Activated naive CD4-positive, alpha-beta T cell treated with Interleukin-2 at 50 U/mL for 16 hours (primary cell): ENCODE data around the gene CHD1L.
"Not testable (repeated sequence)": the region's sequence is repeated elsewhere in the genome, so short reads cannot be mapped to it uniquely, and the experiment has no call there.

Experiments used
- DNase-seq: peaks from one replicate; pipeline ENCODE4 v3.0.0-alpha.2; 2020

The CHD1L gene

DNA sequence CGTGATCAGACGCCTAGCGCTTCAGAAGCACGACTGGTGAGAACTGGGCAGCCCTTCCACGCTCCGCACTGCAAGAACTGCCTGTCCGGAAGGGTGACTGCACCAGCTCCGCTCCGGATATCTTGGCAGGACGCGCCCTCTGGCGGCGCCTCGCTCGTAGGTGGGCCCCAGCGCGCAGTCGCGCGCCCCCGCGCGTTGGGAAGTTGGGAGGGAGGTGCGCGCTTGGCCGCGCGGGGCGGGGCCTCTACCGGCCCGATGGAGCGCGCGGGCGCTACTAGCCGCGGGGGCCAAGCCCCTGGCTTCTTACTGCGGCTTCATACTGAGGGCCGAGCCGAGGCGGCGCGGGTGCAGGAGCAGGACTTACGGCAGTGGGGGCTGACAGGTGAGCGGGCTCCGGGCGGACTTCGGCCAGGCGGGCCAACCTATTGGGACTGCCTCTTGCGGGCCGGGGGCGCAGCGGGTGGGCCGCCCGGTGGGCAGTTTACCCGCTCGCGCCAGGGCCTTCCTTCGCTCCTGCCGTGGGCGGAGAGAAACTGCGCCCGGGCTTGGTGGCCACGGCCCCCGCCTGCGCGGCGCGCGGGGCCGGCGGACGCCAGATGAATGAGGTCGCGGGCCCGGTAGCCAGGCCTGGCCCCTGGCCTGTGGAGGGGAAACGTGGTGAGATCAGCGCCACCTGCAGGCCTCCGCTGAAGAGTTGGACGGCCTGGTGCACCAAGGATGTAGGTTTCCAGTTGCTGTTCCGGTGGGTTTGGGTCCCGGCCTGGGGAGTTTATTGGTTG lies at the start of gene CHD1L:
CHD1L (plus strand) TSS at position 236 of the 779 bp plus-strand sequence; CDS start at position 256, 20 bp downstream.
- peak; percentile 95 for DNase-seq

DNA sequence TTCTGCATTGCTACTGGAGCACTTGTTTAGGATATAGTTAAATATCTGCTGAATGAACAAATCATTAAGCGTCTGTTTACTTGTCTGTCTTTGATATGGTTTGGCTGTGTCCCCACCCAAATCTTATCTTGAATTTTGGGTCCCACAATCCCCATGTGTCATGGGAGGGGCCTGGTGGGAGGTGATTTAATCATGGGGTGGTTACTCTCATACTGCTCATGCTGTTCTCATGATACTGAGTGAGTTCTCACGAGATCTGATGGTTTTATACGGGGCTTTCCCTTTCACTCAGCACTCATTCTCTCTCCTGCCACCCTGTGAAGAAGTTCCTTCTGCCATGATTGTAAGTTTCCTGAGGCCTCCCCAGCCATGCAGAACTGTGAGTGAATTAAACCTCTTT lies 45.2 kb upstream of the CHD1L start:
- not testable (repeated sequence) for DNase-seq

DNA sequence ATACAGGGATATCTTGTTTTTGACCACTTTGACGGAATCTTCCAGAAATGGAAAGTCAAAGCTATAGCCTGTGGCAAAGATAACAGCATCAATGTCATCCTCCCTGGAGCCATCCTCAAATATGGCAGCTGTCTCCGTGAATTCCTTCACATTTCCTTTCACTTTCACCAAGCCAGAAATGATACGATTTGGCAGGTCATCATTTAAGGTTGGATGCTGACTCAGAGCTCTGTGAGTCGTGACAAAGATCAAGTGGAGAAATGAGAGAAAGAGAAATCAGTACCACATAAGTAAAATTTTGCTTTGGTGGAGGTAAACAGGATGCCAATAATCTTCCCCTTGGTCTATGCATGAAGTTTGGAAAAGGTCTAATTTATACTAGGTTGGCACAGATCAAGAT lies 41.2 kb upstream of the CHD1L start:
- DNase-seq: no peak

DNA sequence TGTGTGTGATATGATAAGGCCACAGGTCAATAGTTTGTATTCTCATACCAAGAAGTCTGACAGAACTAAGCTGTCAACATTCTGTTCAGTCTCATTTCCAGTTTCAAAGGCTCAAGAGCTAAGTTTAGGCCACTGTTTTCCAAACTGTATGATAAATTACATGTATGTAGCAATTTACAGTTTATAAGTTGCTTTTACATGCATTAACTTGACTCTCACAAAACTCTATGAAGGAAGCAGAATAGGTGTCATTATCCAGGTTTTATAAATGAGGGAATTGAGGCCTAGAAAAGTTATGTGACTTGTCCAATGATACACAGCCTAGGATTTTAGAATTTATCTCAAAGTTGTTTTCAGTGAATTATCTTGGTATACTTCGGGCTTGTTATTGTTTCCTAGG lies 40.7 kb upstream of the CHD1L start:
- DNase-seq: no peak

DNA sequence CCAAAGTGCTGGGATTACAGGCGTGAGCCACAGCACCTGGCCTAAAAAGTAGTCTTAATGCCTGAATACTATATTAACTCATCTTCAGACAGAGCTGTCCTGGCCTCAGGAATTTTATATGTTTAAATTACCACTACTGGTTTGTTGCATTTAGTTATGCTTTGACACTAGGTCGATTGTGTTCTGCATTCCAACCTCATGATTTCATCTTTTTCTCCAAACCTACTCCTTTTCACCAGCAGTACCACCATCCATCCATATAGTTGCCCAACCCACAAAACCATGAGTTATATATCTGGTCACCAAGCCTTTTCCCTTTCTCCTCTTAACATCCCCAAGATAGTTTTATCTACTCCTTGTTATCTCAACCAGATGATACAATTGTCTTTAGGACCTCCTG lies 39.9 kb upstream of the CHD1L start:
- DNase-seq: no peak

DNA sequence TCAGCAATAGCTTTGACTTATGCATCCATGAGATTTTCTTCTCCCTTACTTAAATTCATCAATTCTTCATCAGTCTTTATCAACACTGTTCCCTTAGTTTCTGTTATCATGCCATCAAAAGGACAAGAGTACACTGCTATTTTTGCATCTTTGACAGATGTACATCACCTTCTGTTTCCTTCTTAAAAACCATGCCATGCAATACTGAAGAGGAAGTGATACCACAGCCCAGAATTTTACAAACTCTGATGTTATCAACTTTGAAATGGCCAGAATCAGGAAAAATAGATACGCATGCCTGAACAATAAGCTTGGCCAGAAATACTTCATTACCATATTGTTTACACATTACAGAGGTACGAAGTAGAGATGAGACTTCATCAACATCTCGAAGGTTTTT lies 38.4 kb upstream of the CHD1L start:
- no peak for DNase-seq

DNA sequence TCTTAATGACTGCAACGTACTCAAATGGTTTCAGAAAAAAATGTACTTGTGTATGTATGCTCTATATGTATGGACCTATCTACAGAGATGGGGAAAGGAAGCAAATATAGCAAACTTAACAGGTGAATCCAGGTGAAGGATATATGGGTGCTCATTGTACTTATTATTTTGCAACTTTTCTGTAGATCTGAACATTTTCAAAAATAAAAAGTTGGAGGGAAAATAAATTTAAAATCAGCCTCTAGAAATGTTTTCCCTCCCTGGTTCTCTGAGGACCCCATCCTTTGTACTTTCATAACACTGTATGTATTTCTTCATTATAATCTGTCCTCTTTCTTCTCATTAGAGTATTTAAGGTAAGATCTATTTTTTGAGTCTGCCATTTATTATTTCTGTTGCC lies 35.3 kb upstream of the CHD1L start:
- no peak for DNase-seq

DNA sequence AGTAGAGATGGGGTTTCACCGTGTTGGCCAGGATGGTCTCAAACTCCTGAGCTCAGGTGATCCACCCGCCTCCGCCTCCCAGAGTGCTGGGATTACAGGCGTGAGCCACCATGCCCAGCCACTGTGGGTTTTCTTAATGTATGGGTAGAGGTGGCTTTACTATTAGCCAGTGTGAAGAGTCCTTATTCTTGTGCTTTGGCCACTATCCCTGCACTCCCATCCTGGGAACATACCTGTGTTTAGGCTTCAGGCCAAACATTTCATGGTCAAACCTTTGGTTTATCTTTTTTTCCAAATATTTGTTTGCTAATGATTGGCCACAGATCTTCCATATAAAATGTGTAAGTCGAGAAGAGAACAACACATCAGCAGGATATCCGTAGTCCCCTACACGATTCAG lies 33.9 kb upstream of the CHD1L start:
- DNase-seq: no peak

DNA sequence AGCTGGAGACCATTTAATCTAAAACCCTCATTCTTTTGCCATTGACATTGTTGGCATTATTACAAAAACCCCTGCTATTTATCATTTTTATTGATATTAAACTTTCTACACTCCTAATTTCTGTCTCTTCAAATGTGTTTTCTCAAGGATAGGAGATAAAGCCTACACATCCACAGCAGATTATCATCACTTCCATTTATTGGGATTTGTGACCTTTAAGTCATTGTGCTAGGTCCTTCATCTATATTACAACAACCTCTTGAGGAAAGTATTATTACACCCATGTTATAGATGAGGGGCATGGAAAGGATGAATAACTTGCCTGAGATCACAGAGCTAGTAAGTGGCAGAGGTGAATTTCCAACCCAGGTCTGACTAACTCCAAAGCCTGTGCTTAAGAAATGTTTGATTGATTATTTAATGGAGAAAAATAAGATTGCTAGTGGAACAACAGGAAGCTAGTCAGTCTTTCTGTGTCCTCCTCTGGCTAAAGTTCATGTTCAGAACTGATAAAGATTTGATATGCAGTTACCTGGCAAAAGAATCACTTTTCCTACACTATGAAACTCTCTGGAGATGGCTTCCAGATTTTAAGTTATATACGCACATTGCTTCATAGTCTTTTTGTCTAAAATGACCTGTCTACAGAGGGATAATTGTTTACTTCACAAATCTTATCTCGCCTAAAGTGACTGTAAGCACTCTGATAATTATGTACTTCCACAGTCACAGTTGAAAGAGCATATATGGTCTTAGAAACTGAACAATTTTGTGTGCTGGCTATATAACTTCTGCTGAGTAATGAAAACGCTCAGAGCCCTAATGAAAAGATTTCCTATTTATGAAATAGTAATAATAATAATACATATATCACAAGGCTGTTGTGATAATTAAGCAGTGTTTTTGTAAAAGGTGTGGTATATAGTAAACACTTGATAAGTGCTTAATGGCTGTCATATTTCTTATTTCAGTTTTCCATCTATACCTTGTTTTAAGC lies 32.4 kb upstream of the CHD1L start:
- no peak for DNase-seq

DNA sequence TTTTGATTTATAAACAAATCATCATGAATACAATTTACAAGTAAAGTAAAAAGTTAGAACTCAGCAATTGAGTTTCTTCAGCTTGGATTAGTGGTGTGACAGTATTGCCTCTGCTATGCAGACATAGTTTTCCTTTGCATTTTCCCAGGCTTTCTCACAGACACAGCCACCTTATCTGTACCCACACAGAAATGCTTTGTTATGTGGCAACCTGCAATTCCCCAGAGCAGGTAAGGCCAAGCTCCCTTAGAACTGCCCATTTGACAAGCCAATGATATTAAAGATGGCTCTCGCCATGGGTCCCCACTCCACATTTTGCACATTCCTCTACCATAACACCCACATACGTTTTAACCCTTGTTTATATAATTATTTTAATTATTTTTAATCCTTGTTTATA lies 31.5 kb upstream of the CHD1L start:
- DNase-seq: no peak

DNA sequence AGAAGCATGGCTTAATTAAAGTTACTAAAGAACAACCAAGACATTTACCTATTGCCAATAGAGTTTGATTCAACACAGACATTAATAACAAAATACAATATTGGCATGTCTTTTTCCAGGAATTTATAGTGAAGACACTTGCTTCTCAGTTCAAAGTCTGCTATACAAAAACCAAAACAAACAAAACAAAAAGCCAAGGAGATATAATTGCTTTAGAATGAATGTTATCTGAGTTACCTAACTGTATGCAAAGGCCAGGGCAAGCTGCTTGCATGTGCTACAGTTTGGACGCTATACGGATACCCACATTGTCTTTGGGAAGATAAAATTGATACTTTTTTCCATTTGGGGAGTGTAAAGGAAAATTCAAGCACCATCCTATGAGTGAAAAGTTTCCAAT lies 30.9 kb upstream of the CHD1L start:
- DNase-seq: no peak

DNA sequence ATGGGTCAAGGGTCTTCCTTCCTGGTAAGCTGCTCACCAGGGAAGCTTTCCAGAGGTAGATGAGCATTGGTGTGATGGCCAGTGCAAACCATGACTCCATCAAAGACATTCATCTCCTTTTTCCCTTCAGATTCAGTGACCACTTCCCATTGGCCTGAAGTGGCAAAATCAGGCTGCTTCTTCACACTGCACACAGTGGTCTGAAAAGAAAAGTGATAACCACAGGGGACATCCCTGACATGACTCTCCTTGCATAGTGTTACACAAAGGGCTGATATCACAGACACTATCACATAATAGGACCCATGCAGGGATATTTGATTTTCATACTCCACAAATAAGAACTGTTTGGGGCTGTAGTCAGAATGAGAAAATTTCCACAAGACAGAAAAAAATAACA lies 29.2 kb upstream of the CHD1L start:
- DNase-seq: no peak

DNA sequence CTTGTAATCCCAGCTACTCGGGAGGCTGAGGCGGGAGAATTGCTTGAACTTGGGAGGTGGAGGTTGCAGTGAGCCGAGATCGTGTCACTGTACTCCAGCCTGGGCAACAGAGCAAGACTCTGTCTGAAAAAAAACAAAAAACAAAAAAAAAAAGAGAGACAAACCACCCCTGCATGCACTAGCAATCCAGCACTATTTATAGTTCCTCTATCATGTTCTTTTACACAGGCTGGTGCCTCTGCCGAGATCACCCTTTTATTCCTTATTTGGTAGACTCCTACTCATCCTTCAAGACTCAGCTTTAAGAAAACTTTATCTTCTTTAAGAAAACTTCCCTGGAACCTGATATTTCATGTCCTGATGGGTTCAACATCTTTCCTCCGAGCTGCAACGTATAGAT lies 28.2 kb upstream of the CHD1L start:
- DNase-seq: no peak

DNA sequence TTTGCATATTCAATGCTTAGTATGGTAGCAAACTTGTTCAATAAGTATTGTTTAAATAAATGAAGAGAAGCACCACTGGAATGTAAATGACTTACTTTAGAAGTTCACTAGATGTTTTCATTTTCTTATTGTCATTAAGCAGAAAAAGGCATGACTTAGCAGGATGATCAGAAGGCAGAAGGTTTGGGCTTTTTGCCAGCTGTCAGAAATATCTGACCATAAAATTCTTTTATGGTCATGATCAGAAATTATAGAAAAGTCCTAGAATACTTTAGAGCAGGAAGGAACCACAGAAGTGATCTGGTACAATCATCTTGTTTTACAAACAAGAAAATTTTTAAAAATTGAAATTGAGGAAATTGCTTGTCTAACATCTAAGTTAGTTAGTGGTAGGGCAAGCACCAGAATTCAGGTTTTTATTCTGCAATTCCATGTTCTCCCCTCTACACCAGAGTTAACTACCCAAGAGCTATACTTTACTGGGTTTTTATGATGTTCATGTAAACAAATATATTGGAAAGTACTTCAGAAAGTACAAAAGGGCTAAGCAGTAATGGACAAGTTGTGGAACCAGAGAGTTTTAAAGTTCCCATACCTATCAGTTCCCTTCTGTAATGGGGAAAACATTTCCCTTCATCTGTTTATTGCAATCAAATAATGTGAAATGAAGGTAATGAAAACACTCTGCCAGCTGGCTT lies 27.5 kb upstream of the CHD1L start:
- no peak for DNase-seq

DNA sequence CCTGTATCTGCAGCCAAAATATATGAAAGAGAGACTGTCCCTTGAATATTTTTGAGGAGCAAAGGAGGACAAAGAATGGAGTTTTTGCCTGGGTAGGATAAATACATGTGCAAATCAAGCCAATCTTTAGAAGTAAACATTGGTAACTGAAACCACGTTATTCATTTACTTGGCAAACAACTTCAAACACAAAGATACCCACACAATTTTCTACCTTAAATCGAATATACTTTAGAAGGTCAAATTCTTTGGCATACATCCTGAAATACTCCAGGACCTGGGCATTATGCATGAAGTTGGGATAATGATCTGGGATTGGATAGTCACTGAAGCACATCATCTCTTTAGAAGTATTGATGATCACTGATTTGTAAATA lies 27.0 kb upstream of the CHD1L start:
- DNase-seq: no peak

DNA sequence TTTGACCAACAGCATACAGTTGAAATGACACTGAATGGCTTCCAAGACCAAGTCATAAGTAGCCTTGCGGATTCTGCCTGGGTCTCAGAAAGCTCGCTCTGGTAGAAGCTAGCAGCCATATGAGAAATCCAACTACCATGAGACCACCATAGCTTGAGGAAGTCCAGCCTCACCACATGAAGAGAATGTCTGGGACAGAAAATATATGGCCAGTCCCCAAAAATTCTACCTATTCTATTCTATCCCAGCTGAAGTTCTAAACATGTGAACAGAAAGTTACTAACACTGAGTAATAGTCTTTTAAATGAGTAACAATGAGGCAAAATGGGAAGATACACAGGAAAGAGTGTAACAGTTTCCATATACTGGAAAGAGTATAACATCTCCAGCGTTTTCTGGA lies 26.4 kb upstream of the CHD1L start:
- DNase-seq: no peak

DNA sequence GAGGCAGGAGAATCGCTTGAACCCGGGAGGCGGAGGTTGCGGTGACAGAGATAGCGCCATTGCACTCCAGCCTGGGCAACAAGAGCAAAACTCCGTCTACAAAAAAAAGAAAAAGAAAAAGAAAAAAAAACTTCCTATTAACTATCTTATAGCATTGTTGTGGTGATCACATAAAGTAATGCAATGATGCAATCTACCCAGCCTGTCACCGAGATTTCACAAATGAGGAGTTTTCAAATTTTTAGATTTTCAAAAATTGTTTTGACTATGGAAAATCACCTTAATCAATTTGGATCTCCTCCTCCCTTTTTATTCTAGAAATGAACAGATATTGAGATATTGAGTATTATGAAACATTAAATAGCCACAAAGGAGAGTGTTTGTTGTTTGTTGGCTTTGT lies 25.3 kb upstream of the CHD1L start:
- no peak for DNase-seq

DNA sequence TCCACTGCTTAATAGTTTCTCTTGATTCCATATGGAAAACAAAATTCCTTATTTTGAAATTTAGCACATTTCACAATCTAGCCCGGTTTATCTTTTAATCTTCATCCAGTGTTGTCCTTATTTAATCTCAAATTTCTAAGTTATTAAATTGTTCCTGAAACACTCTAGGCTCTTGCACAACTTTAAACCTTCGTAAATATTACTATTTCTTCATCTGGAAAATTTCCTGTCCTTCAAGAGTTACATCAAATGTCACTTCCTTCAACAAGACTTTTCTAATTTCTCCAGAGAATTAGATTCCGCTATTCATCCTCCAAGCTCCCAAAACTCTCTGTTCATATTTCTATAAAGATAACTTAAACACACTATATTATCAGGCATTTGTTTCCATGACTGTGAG lies 23.9 kb upstream of the CHD1L start:
- DNase-seq: no peak

DNA sequence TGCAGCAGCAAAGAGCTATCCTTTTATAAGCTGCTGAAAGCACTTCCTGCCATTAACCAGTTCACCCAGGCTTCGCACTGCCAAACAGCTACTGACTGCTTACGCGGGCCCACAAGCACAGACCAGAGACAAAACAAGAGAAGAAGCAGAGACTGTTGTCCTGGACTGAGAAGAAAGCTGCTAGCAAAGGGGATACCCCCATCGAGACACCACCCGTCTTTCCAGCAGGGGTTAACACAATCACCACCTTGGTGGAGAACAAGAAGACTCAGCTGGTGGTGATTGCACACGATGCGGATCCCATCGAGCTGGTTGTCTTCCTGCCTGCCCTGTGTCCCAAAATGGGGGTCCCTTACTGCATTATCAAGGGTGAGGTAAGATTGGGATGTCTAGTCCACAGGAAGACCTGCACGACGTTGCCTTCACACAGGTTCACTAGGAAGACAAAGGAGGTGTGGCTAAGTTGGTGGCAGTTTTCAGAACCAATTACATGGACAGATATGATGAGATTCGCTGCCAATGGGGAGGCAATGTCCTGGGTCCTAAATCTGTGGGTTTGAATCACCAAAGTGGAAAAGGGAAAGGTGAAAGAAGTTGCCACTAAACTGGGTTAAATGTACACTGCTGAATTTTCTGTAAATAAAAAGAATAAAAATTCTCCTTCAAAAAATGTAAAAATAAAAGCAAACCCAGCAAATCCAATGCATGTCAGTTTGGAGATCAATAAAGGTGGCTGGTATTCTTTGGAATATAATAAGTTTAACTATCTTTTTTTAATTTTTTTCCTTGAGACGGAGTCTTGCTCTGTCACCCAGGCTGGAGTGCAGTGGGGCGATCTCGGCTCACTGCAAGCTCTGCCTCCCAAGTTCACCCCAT lies 18.5 kb upstream of the CHD1L start:
- no peak for DNase-seq

DNA sequence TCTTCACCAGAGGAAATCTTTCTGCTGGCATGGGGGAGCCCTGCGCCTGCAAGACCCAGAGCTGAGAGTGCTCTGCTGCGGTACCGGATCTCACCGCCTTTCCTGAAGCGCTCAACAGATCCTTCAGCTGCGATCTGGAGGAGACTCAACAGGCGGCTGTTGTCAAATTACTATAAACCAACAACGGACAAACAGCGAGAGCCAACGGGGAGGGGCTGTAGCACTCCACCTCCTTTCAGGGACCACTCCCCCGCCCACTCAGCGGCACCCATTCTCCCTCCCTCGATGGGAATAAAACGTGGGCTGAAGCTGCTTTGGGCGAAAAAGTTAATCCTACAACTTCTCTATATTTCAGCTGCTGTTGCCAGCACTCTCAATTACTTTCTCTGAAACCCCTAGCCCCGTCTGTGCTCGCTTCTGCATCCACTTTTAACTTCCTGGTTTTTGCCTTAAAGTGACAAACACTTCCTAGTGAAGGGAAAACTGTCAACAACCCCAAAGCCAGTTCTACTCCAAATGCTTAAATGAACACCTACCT lies 17.2 kb upstream of the CHD1L start, which contains the start of gene FMO5:
FMO5 (minus strand) TSS at position 147 of the 538 bp plus-strand sequence. CDS start 310 bp downstream, outside the sequence.
- peak; percentile 53 for DNase-seq

DNA sequence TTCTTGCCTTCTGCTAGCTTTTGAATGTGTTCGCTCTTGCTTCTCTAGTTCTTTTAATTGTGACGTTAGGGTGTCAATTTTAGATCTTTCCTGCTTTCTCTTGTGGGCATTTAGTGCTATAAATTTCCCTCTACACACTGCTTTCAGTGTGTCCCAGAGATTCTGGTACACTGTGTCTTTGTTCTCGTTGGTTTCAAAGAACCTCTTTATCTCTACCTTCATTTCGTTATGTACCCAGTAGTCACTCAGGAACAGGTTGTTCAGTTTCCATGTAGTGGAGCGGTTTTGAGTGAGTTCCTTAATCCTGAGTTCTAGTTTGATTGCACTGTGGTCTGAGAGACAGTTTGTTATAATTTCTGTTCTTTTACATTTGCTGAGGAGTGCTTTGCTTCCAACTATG lies 11.5 kb upstream of the CHD1L start:
- not testable (repeated sequence) for DNase-seq

DNA sequence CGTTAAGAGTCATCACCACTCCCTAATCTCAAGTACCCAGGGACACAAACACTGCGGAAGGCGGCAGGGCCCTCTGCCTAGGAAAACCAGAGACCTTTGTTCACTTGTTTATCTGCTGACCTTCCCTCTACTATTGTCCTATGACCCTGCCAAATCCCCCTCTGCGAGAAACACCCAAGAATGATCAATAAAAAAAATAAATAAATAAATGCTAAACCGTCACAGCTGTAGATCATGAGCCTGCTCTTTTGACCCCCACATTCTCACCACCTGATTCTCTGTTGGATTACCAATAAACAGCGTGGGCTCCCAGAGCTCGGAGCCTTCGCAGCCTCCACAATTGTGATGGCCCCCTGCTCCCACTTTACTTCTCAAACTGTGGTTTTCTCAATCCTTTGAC lies 8.6 kb upstream of the CHD1L start:
- not testable (repeated sequence) for DNase-seq
